Upper lobe of left lung (tissue), 6 donors: ENCODE results near the gene FNIP1. TPM values are rescaled to one million over a fixed set of nuclear protein-coding genes. Genes with fewer than 3 reads are reported as not detected.

ENCODE experiments used
- ATAC-seq, 2 donors: fragments of 200-7000 bp; cut with Tn5 transposase; one replicate each; pipeline ENCODE4 v1.9.1; 2022; ENCODE audit warnings: mild to moderate bottlenecking in 2 of 2, moderate library complexity in 2 of 2; ENCODE audit not compliant: low FRiP score in 2 of 2
- DNase-seq, 2 donors: peaks; one replicate each; pipeline ENCODE4 v3.0.0-alpha.2; 2019 to 2020
- H3K27ac ChIP-seq, 4 donors: fragments of 200-600 bp; sonication (generic); one replicate each; pipeline ENCODE4 v1.5.1; 2016 to 2019
- H3K27me3 ChIP-seq, 4 donors: fragments of 200-600 bp; sonication (generic); one replicate each; pipeline ENCODE4 v1.5.1; 2017 to 2019
- H3K36me3 ChIP-seq, 4 donors: fragments of 200-600 bp; sonication (generic); one replicate each; pipeline ENCODE4 v1.5.1; 2016 to 2019
- H3K4me1 ChIP-seq, 4 donors: fragments of 200-600 bp; sonication (generic); one replicate each; pipeline ENCODE4 v1.5.1; 2018 to 2019
- H3K4me3 ChIP-seq, 4 donors: fragments of 200-600 bp; sonication (generic); one replicate each; pipeline ENCODE4 v1.5.1; 2017 to 2019; ENCODE audit warnings: mild to moderate bottlenecking in 2 of 4, moderate library complexity in 1 of 4
- H3K9me3 ChIP-seq, 4 donors: fragments of 200-600 bp; sonication (generic); one replicate each; pipeline ENCODE4 v1.5.1; 2018 to 2019
- EP300 ChIP-seq, 4 donors: sonication (generic); formaldehyde crosslinking; IDR thresholded peaks; one replicate each; pipeline ENCODE4 v1.5.1; 2017; ENCODE audit warnings: antibody characterized with exemption in 4 of 4, control low read depth in 2 of 4
- POLR2A ChIP-seq, 4 donors: fragments of 450-650 bp; IDR thresholded peaks; one replicate each; pipeline ENCODE4 v1.5.1; 2016 to 2017; ENCODE audit warnings: antibody characterized with exemption in 4 of 4, mild to moderate bottlenecking in 2 of 4
- POLR2AphosphoS5 ChIP-seq, 2 donors: sonication (generic); formaldehyde crosslinking; IDR thresholded peaks; one replicate each; pipeline ENCODE4 v1.5.1; 2017; ENCODE audit warnings: antibody characterized with exemption in 2 of 2
- WGBS, 2 donors: methylation state at CpG; one replicate each; pipeline ENCODE4 v1.1.5; 2017 to 2018; 5-methylcytosine and 5-hydroxymethylcytosine counted together
- total RNA-seq, 6 donors: library from RNA; depleted of rRNA in 4 of 6; stranded (reverse); fragments of >200 nt in 4 of 6; gene quantifications; one replicate each; pipeline versions ENCODE4 v1.1.0 to v1.2.1, GENCODE V29; 2016 to 2021
- TF ChIP-seq, protein P1 (sequence below), 6 experiments: fragments of 450-650 bp in 4 of 6; fragments of 200-600 bp in 2 of 6; sonication (generic) in 2 of 6; IDR thresholded peaks; one replicate each; pipeline ENCODE4 v1.5.1; 2016 to 2019; ENCODE audit warnings: antibody characterized with exemption in 6 of 6
- donor health status: DM: no; HTN: no; CAD: no; lungs with moderate emphysema.
- donor health status: DM: no; HTN: yes; CAD: no; lungs with severe emphysema.

Gene FNIP1
- total RNA-seq, 6 donors from 2014 or later = 34.4 to 58.7 (median 42.3) TPM

DNA sequence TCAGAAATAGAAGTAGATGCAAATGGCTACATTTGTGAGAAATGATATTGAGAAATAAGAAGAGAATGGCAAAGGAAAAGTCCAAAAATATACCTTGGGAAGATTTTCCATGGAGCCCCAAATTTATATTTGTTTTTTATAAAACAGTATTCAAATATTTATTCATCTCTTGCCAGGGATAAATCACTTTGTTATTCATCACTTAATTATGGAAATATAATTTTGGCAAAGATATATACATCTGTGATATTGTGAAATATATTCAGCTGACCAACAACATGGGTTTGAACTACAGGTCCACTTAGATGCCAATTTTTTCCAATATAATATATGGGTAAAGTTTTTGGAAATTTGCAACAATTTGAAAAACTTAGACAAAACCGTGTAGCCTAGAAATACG, 142.0 kb downstream of the FNIP1 start:
- TF ChIP-seq POLR2AphosphoS5 (IDR thresholded peaks at IDR 0.05) = no peak
- no peak for TF ChIP-seq POLR2A (IDR thresholded peaks at IDR 0.05)
- TF ChIP-seq EP300 (IDR thresholded peaks at IDR 0.05) = no peak
- TF ChIP-seq, protein P1, sequence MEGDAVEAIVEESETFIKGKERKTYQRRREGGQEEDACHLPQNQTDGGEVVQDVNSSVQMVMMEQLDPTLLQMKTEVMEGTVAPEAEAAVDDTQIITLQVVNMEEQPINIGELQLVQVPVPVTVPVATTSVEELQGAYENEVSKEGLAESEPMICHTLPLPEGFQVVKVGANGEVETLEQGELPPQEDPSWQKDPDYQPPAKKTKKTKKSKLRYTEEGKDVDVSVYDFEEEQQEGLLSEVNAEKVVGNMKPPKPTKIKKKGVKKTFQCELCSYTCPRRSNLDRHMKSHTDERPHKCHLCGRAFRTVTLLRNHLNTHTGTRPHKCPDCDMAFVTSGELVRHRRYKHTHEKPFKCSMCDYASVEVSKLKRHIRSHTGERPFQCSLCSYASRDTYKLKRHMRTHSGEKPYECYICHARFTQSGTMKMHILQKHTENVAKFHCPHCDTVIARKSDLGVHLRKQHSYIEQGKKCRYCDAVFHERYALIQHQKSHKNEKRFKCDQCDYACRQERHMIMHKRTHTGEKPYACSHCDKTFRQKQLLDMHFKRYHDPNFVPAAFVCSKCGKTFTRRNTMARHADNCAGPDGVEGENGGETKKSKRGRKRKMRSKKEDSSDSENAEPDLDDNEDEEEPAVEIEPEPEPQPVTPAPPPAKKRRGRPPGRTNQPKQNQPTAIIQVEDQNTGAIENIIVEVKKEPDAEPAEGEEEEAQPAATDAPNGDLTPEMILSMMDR (IDR thresholded peaks at IDR 0.05) = no peak
- DNase-seq (no peak), ATAC-seq (no peak)
- Histone ChIP-seq H3K27me3 (no peaks in the 10 kb centered on the region), H3K27ac (peak overlapping the region in 3 of 4 donors; percentile 23 to 71 (median 35)), H3K4me1 (peaks cover 0 to 13% (median 0%) of the 10 kb centered on the region in 4 donors), H3K9me3 (peaks cover 0 to under 1% (median 0%) of the 10 kb centered on the region in 4 donors), H3K36me3 (peaks cover 8 to 50% (median 24%) of the 10 kb centered on the region in 4 donors), H3K4me3 (no peak overlapping the region)
- 78 to 92% methylated on average over 2 of the region's 2 CpGs for WGBS, 2 donors

- ATAC-seq (no peak), DNase-seq (no peak)
- Histone ChIP-seq H3K9me3 (no peaks in the 10 kb centered on the region), H3K4me3 (no peak overlapping the region), H3K27me3 (no peaks in the 10 kb centered on the region), H3K36me3 (peaks cover 4 to 50% (median 19%) of the 10 kb centered on the region in 4 donors), H3K27ac (peak overlapping the region in 3 of 4 donors; percentile 23 to 71 (median 35)), H3K4me1 (peaks cover 0 to 13% (median 0%) of the 10 kb centered on the region in 4 donors)
- no peak for TF ChIP-seq POLR2AphosphoS5 (IDR thresholded peaks at IDR 0.05)
- TF ChIP-seq EP300 (IDR thresholded peaks at IDR 0.05) = no peak
- TF ChIP-seq POLR2A (IDR thresholded peaks at IDR 0.05) = no peak
- TF ChIP-seq, protein P1 (IDR thresholded peaks at IDR 0.05) = no peak
- WGBS, 2 donors = 76 to 78% methylated on average over 2 of the region's 2 CpGs
Observed at GRCh38 chr5:131654309-131654708, 142.5 kb downstream of the FNIP1 start.

GRCh38 chr5:131649161-131649560, 147.7 kb downstream of the FNIP1 start:
- H3K4me3 ChIP-seq = no peak overlapping the region
- H3K27ac ChIP-seq = no peak overlapping the region
- peaks cover 0 to 1% (median 0%) of the 10 kb centered on the region in 4 donors for H3K4me1 ChIP-seq
- TF ChIP-seq, protein P1 (IDR thresholded peaks at IDR 0.05) = no peak
- TF ChIP-seq POLR2AphosphoS5 (IDR thresholded peaks at IDR 0.05) (no peak), POLR2A (IDR thresholded peaks at IDR 0.05) (no peak), EP300 (IDR thresholded peaks at IDR 0.05) (no peak)
- H3K27me3 ChIP-seq = no peaks in the 10 kb centered on the region
- ATAC-seq (no peak), DNase-seq (no peak)
- peaks cover 4 to 74% (median 25%) of the 10 kb centered on the region in 4 donors for H3K36me3 ChIP-seq
- no peaks in the 10 kb centered on the region for H3K9me3 ChIP-seq
- WGBS, 2 donors = 91 to 96% methylated on average over 3 of the region's 3 CpGs

GRCh38 chr5:131647048-131647769, 149.6 kb downstream of the FNIP1 start:
- ATAC-seq (no peak), DNase-seq (no peak)
- TF ChIP-seq, protein P1 (IDR thresholded peaks at IDR 0.05) = no peak
- TF ChIP-seq POLR2A (IDR thresholded peaks at IDR 0.05) = no peak
- TF ChIP-seq EP300 (IDR thresholded peaks at IDR 0.05) = no peak
- no peak for TF ChIP-seq POLR2AphosphoS5 (IDR thresholded peaks at IDR 0.05)
- peaks cover 4 to 74% (median 23%) of the 10 kb centered on the region in 4 donors for H3K36me3 ChIP-seq
- no peaks in the 10 kb centered on the region for H3K9me3 ChIP-seq
- no peaks in the 10 kb centered on the region for H3K27me3 ChIP-seq
- WGBS, 2 donors = 79 to 84% methylated on average over 10 of the region's 10 CpGs
- H3K4me1 ChIP-seq = no peaks in the 10 kb centered on the region
- H3K4me3 ChIP-seq = no peak overlapping the region
- no peak overlapping the region for H3K27ac ChIP-seq
